Femur (tissue), 1 donor: ENCODE data around the gene LNX1.

Source experiments
- DNase-seq: peaks from one replicate; pipeline ENCODE4 v3.0.0-alpha.2; 2017

LNX1 gene

DNA sequence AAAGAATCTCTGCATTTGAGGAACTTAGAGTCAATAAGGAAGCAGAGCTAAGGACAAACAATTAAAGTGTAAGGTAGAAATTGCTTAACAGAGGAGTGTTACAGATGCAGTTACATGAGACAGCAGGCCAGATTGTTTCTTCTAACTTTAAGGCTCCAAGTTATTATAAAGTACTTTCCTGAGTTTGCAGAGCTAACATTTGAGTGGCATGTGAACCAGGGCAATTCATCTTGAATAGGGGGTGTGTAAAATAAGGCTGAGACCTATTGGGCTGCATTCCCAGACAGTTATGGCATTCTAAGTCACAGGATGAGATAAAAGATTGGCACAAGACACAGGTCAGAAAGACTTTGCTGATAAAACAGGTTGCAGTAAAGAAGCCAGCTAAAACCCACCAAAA, 7.6 kb upstream of the LNX1 start:
- DNase-seq = no peak

DNA sequence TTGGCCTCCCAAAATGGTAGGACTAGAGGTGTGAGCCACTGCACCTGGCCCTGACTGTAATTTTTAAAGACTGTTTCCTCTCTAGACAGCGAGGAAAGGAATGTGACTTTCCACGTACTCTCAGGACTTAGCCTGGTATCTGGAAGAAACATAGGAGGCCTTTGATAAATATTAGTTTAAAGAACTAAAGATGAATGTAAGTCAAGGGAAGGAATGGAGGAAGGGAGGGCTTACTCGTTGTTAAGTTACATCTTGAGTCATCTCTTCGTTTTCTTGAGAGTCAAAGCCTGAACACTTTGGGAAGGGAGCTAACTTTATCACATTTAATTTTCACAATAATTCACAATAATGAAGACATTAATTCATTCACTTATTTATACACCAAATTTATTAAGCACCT, 7.2 kb upstream of the LNX1 start:
- no peak for DNase-seq

GRCh38 chr4:53596901-53597300, 5.6 kb upstream of the LNX1 start:
- no peak for DNase-seq

DNA sequence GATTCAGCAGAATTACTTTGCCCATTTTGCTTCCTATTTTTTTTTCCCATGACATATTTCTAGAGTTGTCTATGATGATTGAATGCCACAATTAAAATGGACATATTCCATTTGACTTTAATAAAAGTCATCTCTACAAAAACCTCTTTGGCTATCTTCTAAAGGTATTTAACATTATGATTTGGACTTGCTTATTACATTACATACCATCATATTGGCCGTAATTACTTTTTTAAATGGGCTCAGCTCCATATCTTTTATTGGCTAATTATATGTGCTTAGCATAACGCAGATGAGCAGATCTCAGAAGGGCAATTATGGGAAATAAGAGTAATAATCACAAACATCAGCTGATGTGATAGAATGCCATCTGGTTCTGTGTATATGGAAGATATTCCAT, 4.5 kb upstream of the LNX1 start:
- DNase-seq = no peak

GRCh38 chr4:53595204-53595603, 3.9 kb upstream of the LNX1 start:
- DNase-seq = no peak

DNA sequence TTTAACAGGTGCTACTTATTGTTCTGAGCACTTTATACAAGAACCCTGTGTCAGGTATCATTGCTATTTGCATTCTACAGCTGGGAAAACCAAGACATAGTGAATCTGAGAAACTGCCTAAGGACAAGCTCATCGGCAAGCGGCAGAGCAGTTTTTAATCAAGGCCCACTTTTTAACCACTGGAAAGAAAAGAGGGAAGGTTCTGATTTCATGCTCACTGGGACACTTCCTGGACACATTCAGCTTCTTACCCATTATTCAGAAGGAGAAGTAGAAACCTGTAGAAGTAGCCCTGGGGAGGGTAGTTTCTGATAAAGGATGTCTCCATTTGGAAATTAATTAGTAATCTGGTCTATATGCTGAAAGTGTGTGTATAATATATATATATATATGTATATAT, 2.5 kb upstream of the LNX1 start:
- no peak for DNase-seq

- DNase-seq = peak; percentile 66
Observed at GRCh38 chr4:53592686-53593501, 1.6 kb upstream of the LNX1 start.

GRCh38 chr4:53592122-53592521, 836 bp upstream of the LNX1 start:
- DNase-seq = no peak

GRCh38 chr4:53590187-53590586, 1.1 kb downstream of the LNX1 start:
- no peak for DNase-seq

DNA sequence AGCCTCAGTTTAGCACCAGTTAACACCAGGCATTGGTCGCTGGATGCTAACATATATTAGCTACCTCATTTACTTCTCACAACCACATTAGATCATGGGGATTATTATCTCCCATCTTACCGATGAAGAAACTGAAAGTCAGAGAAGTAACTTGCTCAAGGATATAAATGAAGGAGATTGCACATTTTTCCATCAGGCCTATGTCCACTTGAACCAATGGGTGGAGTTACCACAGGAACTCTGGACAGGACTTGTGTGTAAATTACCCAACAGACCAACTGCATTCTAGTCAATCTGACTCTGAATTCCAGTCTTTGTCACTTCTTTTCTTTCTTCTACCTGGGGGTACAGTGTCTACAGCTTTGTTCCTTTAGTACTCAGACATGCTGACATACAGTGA, 1.8 kb downstream of the LNX1 start:
- no peak for DNase-seq

DNA sequence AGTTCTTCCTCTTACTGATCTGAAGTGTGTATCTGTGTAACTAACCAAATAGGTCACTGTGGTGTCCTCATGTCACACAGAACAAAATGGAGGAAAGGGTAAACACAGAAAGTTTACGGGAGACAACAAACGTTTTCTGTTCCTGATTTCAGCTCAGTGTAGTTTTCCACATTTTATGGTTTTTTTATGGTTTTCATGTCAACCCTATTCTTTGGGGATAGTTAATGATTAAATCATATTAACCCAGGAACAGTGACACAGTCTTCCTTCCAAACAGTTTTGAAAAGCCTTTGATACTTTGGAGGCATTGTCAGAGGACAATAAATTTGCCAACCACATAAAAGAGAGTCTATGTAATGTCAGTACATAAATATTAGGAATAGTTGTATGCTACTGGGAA, 4.2 kb downstream of the LNX1 start:
- DNase-seq = no peak

- DNase-seq = no peak
Observed at GRCh38 chr4:53586121-53586816, 5.0 kb downstream of the LNX1 start.

- no peak for DNase-seq
Observed at GRCh38 chr4:53584658-53585057, 6.6 kb downstream of the LNX1 start.

DNA sequence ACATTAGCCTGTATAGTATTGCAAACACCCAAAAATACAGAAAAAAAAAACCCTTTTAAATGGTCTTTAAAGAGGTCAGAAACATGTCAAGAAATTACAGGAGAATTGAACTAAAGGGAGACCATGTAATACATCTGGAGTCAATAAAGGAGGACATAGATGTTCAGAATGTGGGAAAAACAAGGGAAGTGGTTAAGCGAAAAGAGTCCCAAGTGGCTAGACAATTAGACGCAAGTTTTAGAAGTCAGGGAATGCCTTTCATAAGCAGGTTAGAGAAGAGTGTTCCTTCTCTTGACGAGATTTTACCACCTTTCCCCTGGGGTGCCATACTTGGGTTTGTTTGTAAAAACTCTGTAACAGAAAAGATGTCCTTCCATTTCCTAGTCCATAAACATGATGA, 7.8 kb downstream of the LNX1 start:
- no peak for DNase-seq

DNA sequence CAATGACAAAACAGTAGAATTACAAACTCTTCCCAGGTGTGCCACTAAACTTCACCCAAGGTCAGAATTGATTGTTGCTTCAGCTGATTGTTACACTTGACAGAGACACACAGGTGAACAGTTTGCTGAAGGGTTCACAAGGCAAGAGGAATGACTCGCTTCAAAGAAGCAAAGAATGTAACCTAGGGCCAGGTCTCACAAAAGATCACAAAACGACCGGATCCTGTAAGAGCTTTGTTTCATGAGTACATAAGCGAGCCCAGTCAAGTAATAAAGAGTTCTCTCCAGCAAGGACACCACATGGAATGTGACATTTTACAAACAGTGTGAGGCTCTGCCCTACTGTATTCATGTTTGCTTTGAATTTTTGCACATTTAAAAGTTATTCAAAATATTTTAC, 9.1 kb downstream of the LNX1 start:
- DNase-seq = no peak

GRCh38 chr4:53580274-53580673, 11.0 kb downstream of the LNX1 start:
- no peak for DNase-seq

DNA sequence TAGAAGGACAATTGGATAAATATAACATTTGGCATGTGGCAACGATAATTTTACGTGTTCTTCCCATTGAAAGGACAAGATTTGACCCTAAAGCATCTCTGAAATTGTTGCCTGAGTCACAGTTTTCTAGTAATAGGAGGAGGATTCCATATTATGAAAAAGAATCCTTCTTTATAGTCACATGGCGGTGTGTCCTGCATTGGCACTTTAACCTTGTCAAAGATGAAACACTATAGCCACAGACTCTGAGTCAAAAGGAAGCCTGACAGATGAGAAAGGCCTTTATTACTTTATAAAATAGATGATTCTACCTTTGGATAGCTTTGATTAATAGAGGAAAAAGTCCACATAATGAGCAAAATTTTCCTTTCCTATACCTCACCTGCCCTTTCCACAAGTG, 11.5 kb downstream of the LNX1 start:
- no peak for DNase-seq

DNA sequence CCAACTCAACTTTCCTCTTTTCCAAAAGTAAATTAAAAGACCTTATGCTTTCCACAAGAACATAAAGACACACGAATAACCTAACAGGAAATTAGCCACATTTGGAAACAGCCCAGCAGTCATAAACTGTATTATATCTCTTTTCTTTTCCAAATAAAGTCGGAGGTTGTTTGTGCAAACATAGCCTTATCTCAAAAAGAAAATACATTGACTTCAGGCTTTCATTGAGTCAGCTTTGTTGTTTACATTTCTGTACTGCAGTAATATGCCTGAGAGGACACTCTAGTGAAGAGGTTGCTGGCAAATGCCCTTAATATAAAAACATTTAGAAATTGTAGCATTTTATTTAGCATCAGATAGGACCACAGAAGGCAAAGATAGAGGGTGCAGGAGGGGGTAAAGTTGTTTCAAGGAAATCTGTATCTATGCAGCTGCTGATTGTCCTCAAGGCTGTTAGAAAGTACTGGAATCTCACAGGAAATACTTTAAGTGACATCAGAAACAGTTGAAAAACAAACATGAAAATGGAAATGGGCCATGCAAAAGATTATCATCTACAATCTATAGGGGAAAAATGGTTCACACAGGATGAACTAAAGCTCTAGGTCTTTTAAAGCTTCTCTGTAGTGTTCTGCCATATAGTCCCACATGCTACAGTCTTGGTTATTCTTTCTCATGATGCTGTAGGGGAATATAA, 14.5 kb downstream of the LNX1 start:
- DNase-seq = no peak

GRCh38 chr4:53576071-53576617, 15.1 kb downstream of the LNX1 start:
- DNase-seq = no peak

DNA sequence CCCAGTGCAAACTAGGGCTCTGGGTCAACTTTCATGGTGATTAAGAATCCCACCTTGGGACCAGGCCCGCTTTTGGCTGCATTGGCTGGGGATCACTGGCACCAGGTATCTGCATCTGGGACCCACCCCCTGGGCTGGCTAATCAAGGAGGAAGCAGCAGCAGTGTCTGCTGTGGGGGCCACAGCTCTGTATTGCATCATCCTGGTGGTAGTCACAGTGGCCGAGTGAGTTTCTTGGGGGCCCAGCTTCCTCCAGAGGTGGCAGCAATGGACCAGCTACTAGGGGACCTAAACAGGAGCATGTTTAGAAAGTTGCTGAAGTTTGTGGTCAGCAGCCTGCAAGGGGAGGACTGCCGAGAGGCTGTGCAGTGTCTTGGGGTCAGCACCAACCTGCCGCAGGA, 15.7 kb downstream of the LNX1 start:
- DNase-seq = no peak

DNA sequence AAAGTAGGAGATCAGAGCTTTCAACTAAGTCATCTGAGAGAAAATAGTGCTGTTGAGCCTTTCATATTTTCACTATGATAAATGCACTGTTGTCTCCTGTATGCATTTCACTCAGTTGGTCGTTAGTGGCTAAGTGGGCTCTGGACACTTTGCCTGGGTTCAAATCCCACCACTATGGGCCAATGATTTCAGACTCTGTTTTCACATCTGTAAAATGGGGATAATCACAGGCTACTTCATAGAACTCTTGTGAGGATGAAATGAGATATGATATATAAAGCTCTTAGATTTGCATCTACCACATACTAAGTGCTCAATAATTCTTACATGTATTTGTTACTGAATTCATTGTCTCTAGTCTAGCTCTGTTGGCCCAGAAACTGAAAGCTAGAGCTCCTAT, 16.8 kb downstream of the LNX1 start:
- no peak for DNase-seq

GRCh38 chr4:53573696-53574095, 17.6 kb downstream of the LNX1 start:
- no peak for DNase-seq

DNA sequence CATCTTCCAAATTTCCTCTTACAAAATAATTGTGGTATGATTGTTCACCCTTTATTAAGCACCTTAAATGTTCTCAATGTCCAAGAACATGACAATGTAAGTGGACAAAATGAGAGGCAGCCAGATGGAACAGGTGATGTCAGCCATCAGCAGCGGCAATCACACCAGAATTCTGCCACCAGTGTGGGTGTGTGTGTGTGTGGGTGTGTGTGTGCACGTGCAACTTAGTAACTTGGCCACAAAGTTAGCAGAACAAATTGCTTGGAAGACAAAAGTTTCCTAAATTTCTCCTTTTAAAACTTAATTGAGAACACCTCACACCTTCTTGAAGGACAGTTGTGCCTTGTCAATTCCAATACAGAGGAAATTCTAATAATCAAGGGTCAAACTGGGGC, 18.7 kb downstream of the LNX1 start:
- DNase-seq = no peak
